ENCODE results near the gene LIMK2.
A peak's percentile ranks its signal among the peaks of the same experiment; 100 is the strongest.

The LIMK2 gene

DNA sequence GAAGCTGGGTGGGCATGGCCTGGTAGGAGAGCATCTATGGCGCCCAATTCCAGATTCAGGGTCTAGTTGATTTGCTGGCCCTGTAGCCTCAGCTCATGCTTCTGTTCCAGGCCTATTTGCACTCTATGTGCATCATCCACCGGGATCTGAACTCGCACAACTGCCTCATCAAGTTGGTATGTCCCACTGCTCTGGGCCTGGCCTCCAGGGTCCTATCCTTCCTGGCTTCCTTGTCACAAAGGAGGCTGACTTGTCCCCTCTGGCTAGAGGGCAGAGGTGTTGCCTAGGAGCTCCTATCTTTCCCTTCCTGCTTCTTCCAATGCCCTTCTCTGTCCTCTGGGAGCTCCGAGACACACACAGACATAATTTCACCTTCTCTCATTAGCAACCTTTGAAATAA lies 58.9 kb downstream of the LIMK2 start:
- Mint-ChIP-seq H3K4me3 (no peak overlapping the region), H3K27me3 (no peaks in the 10 kb centered on the region), H3K27ac (peak overlapping the region; percentile 47), H3K4me1 (ENCODE audit: low read depth) (peaks cover 38% of the 10 kb centered on the region), H3K9me3 (no peaks in the 10 kb centered on the region), H3K36me3 (ENCODE audit: low read depth) (peaks cover 55% of the 10 kb centered on the region)

- H3K4me3 Mint-ChIP-seq, result no peak overlapping the region
- H3K36me3 Mint-ChIP-seq (ENCODE audit: low read depth), result peaks cover 56% of the 10 kb centered on the region
- peaks cover 38% of the 10 kb centered on the region for H3K4me1 Mint-ChIP-seq (ENCODE audit: low read depth)
- no peaks in the 10 kb centered on the region for H3K9me3 Mint-ChIP-seq
- peak overlapping the region; percentile 56 for H3K27ac Mint-ChIP-seq
- H3K27me3 Mint-ChIP-seq, result no peaks in the 10 kb centered on the region
Measured at GRCh38 chr22:31271485-31271884, 59.4 kb downstream of the LIMK2 start.

GRCh38 chr22:31272522-31273446 lies 60.7 kb downstream of the LIMK2 start:
- H3K4me3 Mint-ChIP-seq, result no peak overlapping the region
- no peak overlapping the region for H3K27ac Mint-ChIP-seq

DNA sequence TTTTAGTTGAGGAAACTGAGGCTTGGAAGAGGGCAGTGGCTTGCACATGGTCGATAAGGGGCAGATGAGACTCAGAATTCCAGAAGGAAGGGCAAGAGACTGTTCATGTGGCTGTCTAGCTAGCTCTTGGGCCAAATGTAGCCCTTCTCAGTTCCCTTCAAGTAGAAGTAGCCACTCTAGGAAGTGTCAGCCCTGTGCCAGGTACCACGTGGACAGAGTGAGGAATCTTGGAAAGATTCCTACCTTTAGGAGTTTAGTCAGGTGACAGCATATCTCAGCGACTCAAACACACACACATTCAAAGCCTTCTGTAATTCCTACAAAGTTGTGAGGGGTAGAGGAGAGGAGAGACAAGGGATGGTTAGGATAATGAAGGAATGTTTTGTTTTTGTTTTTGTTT lies 61.9 kb downstream of the LIMK2 start:
- peaks cover 61% of the 10 kb centered on the region for H3K4me1 Mint-ChIP-seq (ENCODE audit: low read depth)
- peaks cover 58% of the 10 kb centered on the region for H3K36me3 Mint-ChIP-seq (ENCODE audit: low read depth)
- H3K27ac Mint-ChIP-seq, result no peak overlapping the region
- no peaks in the 10 kb centered on the region for H3K27me3 Mint-ChIP-seq
- no peak overlapping the region for H3K4me3 Mint-ChIP-seq
- H3K9me3 Mint-ChIP-seq, result no peaks in the 10 kb centered on the region

More at GRCh38 chr22:31272522-31273446, 60.7 kb downstream of the LIMK2 start:
- Mint-ChIP-seq H3K36me3 (ENCODE audit: low read depth) (peaks cover 58% of the 10 kb centered on the region), H3K4me1 (ENCODE audit: low read depth) (peaks cover 49% of the 10 kb centered on the region), H3K27me3 (no peaks in the 10 kb centered on the region), H3K9me3 (no peaks in the 10 kb centered on the region)

- no peaks in the 10 kb centered on the region for H3K9me3 Mint-ChIP-seq
Measured at GRCh38 chr22:31275018-31275417, 62.9 kb downstream of the LIMK2 start.

GRCh38 chr22:31275576-31275975 lies 63.5 kb downstream of the LIMK2 start:
- H3K36me3 Mint-ChIP-seq (ENCODE audit: low read depth), result peaks cover 60% of the 10 kb centered on the region
- no peaks in the 10 kb centered on the region for H3K9me3 Mint-ChIP-seq
- no peak overlapping the region for H3K4me3 Mint-ChIP-seq
- H3K4me1 Mint-ChIP-seq (ENCODE audit: low read depth), result peaks cover 67% of the 10 kb centered on the region
- H3K27ac Mint-ChIP-seq, result no peak overlapping the region
- no peaks in the 10 kb centered on the region for H3K27me3 Mint-ChIP-seq

More at GRCh38 chr22:31275018-31275417, 62.9 kb downstream of the LIMK2 start:
- Mint-ChIP-seq H3K27me3 (no peaks in the 10 kb centered on the region), H3K4me3 (no peak overlapping the region), H3K4me1 (ENCODE audit: low read depth) (peaks cover 66% of the 10 kb centered on the region), H3K27ac (peak overlapping the region; percentile 21), H3K36me3 (ENCODE audit: low read depth) (peaks cover 59% of the 10 kb centered on the region)

- peaks cover 69% of the 10 kb centered on the region for H3K4me1 Mint-ChIP-seq (ENCODE audit: low read depth)
- H3K27ac Mint-ChIP-seq, result no peak overlapping the region
- no peaks in the 10 kb centered on the region for H3K9me3 Mint-ChIP-seq
- H3K4me3 Mint-ChIP-seq, result no peak overlapping the region
- no peaks in the 10 kb centered on the region for H3K27me3 Mint-ChIP-seq
- H3K36me3 Mint-ChIP-seq (ENCODE audit: low read depth), result peaks cover 63% of the 10 kb centered on the region
Measured at GRCh38 chr22:31276426-31277167, 64.5 kb downstream of the LIMK2 start.

- Mint-ChIP-seq H3K4me1 (ENCODE audit: low read depth) (peaks cover 70% of the 10 kb centered on the region), H3K9me3 (no peaks in the 10 kb centered on the region), H3K4me3 (no peak overlapping the region), H3K27me3 (no peaks in the 10 kb centered on the region), H3K36me3 (ENCODE audit: low read depth) (peaks cover 65% of the 10 kb centered on the region), H3K27ac (peak overlapping the region; percentile 91)
Measured at GRCh38 chr22:31277741-31278140, 65.6 kb downstream of the LIMK2 start.

DNA sequence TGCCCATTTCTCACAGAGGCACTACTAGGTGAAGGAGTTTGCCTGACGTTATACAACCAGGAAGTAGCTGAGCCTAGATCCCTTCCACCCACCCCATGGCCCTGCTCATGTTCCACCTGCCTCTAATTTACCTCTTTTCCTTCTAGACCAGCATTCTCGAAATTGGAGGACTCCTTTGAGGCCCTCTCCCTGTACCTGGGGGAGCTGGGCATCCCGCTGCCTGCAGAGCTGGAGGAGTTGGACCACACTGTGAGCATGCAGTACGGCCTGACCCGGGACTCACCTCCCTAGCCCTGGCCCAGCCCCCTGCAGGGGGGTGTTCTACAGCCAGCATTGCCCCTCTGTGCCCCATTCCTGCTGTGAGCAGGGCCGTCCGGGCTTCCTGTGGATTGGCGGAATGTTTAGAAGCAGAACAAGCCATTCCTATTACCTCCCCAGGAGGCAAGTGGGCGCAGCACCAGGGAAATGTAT lies 66.1 kb downstream of the LIMK2 start:
- Mint-ChIP-seq H3K4me3 (no peak overlapping the region), H3K36me3 (ENCODE audit: low read depth) (peaks cover 68% of the 10 kb centered on the region), H3K9me3 (no peaks in the 10 kb centered on the region), H3K27ac (peak overlapping the region; percentile 91), H3K4me1 (ENCODE audit: low read depth) (peaks cover 74% of the 10 kb centered on the region), H3K27me3 (no peaks in the 10 kb centered on the region)

DNA sequence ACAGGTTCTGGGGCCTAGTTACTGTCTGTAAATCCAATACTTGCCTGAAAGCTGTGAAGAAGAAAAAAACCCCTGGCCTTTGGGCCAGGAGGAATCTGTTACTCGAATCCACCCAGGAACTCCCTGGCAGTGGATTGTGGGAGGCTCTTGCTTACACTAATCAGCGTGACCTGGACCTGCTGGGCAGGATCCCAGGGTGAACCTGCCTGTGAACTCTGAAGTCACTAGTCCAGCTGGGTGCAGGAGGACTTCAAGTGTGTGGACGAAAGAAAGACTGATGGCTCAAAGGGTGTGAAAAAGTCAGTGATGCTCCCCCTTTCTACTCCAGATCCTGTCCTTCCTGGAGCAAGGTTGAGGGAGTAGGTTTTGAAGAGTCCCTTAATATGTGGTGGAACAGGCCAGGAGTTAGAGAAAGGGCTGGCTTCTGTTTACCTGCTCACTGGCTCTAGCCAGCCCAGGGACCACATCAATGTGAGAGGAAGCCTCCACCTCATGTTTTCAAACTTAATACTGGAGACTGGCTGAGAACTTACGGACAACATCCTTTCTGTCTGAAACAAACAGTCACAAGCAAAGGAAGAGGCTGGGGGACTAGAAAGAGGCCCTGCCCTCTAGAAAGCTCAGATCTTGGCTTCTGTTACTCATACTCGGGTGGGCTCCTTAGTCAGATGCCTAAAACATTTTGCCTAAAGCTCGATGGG lies 66.7 kb downstream of the LIMK2 start:
- Mint-ChIP-seq H3K4me3 (no peak overlapping the region), H3K27me3 (no peaks in the 10 kb centered on the region), H3K4me1 (ENCODE audit: low read depth) (peaks cover 79% of the 10 kb centered on the region), H3K9me3 (no peaks in the 10 kb centered on the region), H3K27ac (peak overlapping the region; percentile 91), H3K36me3 (ENCODE audit: low read depth) (peaks cover 69% of the 10 kb centered on the region)

- Mint-ChIP-seq H3K9me3 (no peaks in the 10 kb centered on the region), H3K36me3 (ENCODE audit: low read depth) (peaks cover 65% of the 10 kb centered on the region), H3K27me3 (no peaks in the 10 kb centered on the region), H3K27ac (peak overlapping the region; percentile 91), H3K4me1 (ENCODE audit: low read depth) (peaks cover 83% of the 10 kb centered on the region), H3K4me3 (no peak overlapping the region)
Measured at GRCh38 chr22:31279327-31279669, 67.2 kb downstream of the LIMK2 start.

- peak overlapping the region; percentile 91 for H3K27ac Mint-ChIP-seq
- peaks cover 62% of the 10 kb centered on the region for H3K36me3 Mint-ChIP-seq (ENCODE audit: low read depth)
- H3K27me3 Mint-ChIP-seq, result no peaks in the 10 kb centered on the region
- peaks cover 86% of the 10 kb centered on the region for H3K4me1 Mint-ChIP-seq (ENCODE audit: low read depth)
- no peaks in the 10 kb centered on the region for H3K9me3 Mint-ChIP-seq
- no peak overlapping the region for H3K4me3 Mint-ChIP-seq
Measured at GRCh38 chr22:31279821-31280505, 67.9 kb downstream of the LIMK2 start.

GRCh38 chr22:31281733-31282132 lies 69.6 kb downstream of the LIMK2 start:
- Mint-ChIP-seq H3K9me3 (no peaks in the 10 kb centered on the region), H3K36me3 (ENCODE audit: low read depth) (peaks cover 50% of the 10 kb centered on the region), H3K4me1 (ENCODE audit: low read depth) (peaks cover 95% of the 10 kb centered on the region), H3K27me3 (no peaks in the 10 kb centered on the region), H3K4me3 (no peak overlapping the region), H3K27ac (peak overlapping the region; percentile 76)

DNA sequence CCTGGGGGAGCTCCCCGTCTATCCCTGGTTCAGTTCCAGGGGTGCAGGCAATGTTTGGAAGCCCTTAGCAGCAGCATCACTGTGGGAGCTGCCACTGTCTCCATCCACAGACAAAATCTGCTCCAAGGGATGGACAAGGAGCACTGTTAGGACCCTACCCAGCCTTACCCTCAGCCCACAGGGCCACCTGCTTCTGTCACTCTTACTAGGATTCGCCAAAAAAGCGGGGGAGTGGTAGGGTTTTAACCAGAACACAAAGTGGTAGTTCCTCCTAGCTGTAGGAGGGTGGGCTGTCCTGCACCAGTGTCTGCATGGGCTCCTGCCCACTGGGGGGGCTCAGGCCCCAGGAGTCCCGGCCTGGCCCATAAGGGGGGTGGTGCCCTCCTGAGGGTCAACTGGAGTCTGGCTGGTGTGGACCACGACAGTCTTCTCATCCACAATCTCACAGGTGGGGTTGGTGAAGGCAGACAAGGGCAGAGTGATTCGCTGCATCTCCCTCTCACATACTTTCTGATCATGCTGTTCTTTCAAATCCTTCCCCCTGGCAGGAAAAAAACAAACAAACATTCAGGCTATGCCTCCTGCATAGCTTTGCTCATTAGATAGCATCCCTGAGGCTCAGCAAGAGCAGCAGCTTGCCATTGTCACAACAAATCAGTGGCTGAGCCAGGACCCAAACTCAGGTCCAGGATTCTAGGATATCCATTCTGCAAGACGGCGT lies 70.8 kb downstream of the LIMK2 start:
- H3K27ac Mint-ChIP-seq, result peak overlapping the region; percentile 18
- H3K4me3 Mint-ChIP-seq, result no peak overlapping the region
- no peaks in the 10 kb centered on the region for H3K9me3 Mint-ChIP-seq
- H3K27me3 Mint-ChIP-seq, result no peaks in the 10 kb centered on the region
- H3K4me1 Mint-ChIP-seq (ENCODE audit: low read depth), result peaks cover 95% of the 10 kb centered on the region
- peaks cover 40% of the 10 kb centered on the region for H3K36me3 Mint-ChIP-seq (ENCODE audit: low read depth)

All from stimulated activated naive CD8-positive, alpha-beta T cell treated with anti-CD3 and anti-CD28 coated beads, Interleukin-15, Interleukin-2, amounts not matched to agents 100 ng/mL and 50 ng/mL, for 24 hours (primary cell).